ENCODE data around the gene SERPIND1. TPM values are rescaled to one million over a fixed set of nuclear protein-coding genes. Genes with fewer than 3 reads are reported as not detected.

SERPIND1 gene
- not detected in 2 replicates for total RNA-seq (2013; cell fraction: nucleolus; rRNA removed)
- 0.05 TPM in 1 of 2 replicates, not detected in the other for total RNA-seq (2014; rRNA removed)
- 0.09 TPM in 2 replicates for total RNA-seq (2014; rRNA removed; fragmentation: Illumina TruSeq; extraction: Trizol)
- 0.11 and 0.38 TPM in 2 replicates for total RNA-seq (2021)
- polyA plus RNA-seq (2011; ENCODE audit: low read depth): 0.45 TPM
- polyA plus RNA-seq (2011; rRNA removed): 0.10 and 0.15 TPM in 2 replicates
- 0.15 and 0.25 TPM in 2 replicates for polyA plus RNA-seq (2011; cell fraction: cytosol; rRNA removed)
- 0.07 and 0.12 TPM in 2 replicates for polyA plus RNA-seq (2011; cell fraction: nucleus; rRNA removed)
- polyA plus RNA-seq (2012): 0.18 and 0.57 TPM in 2 replicates
- polyA plus RNA-seq (2014; fragmentation: Illumina TruSeq; extraction: Trizol): 0.22 and 0.32 TPM in 2 replicates
- polyA plus RNA-seq (2014; fragmentation: Nextera tagmentation; extraction: Ambion mirVana): under 1 TPM; 0.44 to 0.85 TPM
- polyA plus RNA-seq (2014; rRNA removed): 0.08 and 0.32 TPM in 2 replicates
- polyA plus RNA-seq (2016; fragmentation: Nextera tagmentation; extraction: Ambion mirVana): under 1 TPM; 0.40 to 0.43 TPM
- polyA minus RNA-seq (2011; rRNA and poly(A)+ RNA removed): 0.21 and 0.29 TPM in 2 replicates
- polyA minus RNA-seq (2011; cell fraction: cytosol; rRNA and poly(A)+ RNA removed): not detected in 2 replicates
- polyA minus RNA-seq (2011; cell fraction: nucleus; rRNA and poly(A)+ RNA removed): not detected in 2 replicates
- Bru-seq, nascent RNA: percentile 12 among the genes with signal in this experiment
- BruChase-seq, experiment 1, labeled RNA remaining after a 6-hour chase: percentile 16 among the genes with signal in this experiment
- percentile 6 among the genes with signal in this experiment for BruChase-seq, experiment 2, labeled RNA remaining after a 2-hour chase
- long read RNA-seq, experiment 1: 0 reads
- long read RNA-seq, experiment 2, partial matches to known transcripts: 1 of 2 reads
- long read RNA-seq, experiment 2, other reads (novel, unspliced or antisense): 1 of 2 reads

DNA sequence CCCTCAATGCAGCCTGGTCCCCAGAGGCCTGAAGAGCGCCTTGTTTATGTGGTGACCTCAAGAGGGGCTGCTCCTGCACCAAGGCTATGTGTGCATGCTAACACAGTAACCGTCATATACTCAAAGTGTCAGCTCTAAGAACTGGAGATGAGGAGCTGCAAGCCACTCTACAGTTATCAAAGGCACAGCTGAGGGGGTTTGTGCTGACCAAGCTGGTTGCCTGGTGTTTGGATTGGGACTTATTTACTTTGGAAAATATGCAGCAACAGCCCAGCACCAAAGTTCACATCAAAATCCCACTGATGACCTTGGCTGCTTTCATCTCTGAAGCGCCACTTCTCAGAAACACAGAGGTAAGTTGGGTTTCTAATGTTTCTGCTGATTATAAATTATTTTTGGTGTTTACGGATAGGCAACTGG lies at the start of gene SERPIND1:
SERPIND1 (plus strand) TSS at position 321 of the 420 bp plus-strand sequence. CDS start 5,200 bp downstream, outside the sequence.
- H3K4me2 ChIP-seq (ENCODE audit: control insufficient read depth, insufficient read depth): no peak within 1 kb of the TSS
- no peak for ATAC-seq
- H3K9me3 ChIP-seq (replicated peaks; ENCODE audit: control insufficient read depth, insufficient read depth, low read length): no peaks in the 10 kb centered on the region
- POLR2A ChIA-PET: interaction anchor here (0.5 kb wide), 1 partner anchor 32 kb away, joined by 3 read pairs; no protein-coding TSS in a partner anchor
- H3K4me3 ChIP-seq: no peak within 1 kb of the TSS
- no peak within 1 kb of the TSS for H3K27ac ChIP-seq (ENCODE audit: control insufficient read depth, insufficient read depth)
- H3K4me1 ChIP-seq (ENCODE audit: control insufficient read depth, insufficient read depth, low read length): no peaks in the 10 kb centered on the region
- TF ChIP-seq BMI1 (IDR thresholded peaks at IDR 0.05; ENCODE audit: borderline replicate concordance) (no peak), POLR2AphosphoS2 (IDR thresholded peaks at IDR 0.05; ENCODE audit: low read depth, low read length) (no peak)
- RAD21 ChIA-PET (ENCODE audit: unreplicated experiment): no interaction called here
- in situ Hi-C loops (cut with MboI): no loop called here
- intact Hi-C loops (cut with micrococcal nuclease; ENCODE audit: unreplicated experiment): no loop called here
- CTCF ChIA-PET: interaction anchor here (1.1 to 3.1 kb wide), 4 partner anchors 10 to 168 kb away, joined by 3 to 21 read pairs (median 5); no protein-coding TSS in a partner anchor
- WGBS (ENCODE audit: insufficient coverage, insufficient replicate concordance, low lambda C conversion rate, missing lambda C conversion rate): 100% methylated on average over 4 of the region's 4 CpGs
- BruUV-seq (replicated peaks): no TSS peak
- FAIRE-seq: no peak
- SMC1A ChIA-PET (ENCODE audit: uncharacterized antibody, unreplicated experiment): interaction anchor here (0.6 kb wide), 1 partner anchor 33 kb away, joined by 5 read pairs; no protein-coding TSS in a partner anchor
- no peak within 1 kb of the TSS for H2AFZ ChIP-seq (ENCODE audit: control insufficient read depth, low read depth, low read length)
- H3K9ac ChIP-seq (ENCODE audit: control insufficient read depth, insufficient read depth, low read length): no peak within 1 kb of the TSS
- H4K20me1 ChIP-seq (ENCODE audit: control insufficient read depth, insufficient read depth): no peaks in the 10 kb centered on the region
- DNase-seq (ENCODE audit: low read depth, low spot score): no peak
- no peaks in the 10 kb centered on the region; a peak in 1 of 4 replicates for H3K36me3 ChIP-seq (ENCODE audit: control insufficient read depth in 2 of 2, insufficient read depth in 2 of 2, low read length in 1 of 2)
- no peaks in the 10 kb centered on the region for H3K27me3 ChIP-seq (replicated peaks in 1 of 2; ENCODE audit: control insufficient read depth in 2 of 2, insufficient read depth in 2 of 2, low read length in 1 of 2)
- H3K79me2 ChIP-seq (ENCODE audit: control insufficient read depth, insufficient read depth, low read length): no peaks in the 10 kb centered on the region

Data from GM12878 (cell line).